Measurements from ENCODE around the gene CACNA1A. TPM values are rescaled to one million over a fixed set of nuclear protein-coding genes. Genes with fewer than 3 reads are reported as not detected.

The CACNA1A gene
- total RNA-seq, 1 experiment from 2014 or later, result 0.56 TPM

- Histone ChIP-seq H3K27me3 (no peaks in the 10 kb centered on the region), H3K9me3 (no peaks in the 10 kb centered on the region), H3K36me3 (no peaks in the 10 kb centered on the region), H3K4me3 (no peak overlapping the region)
- no peak for DNase-seq
These were observed 217.0 kb downstream of the CACNA1A start for GRCh38 chr19:13289295-13289694.

- no peak for DNase-seq
- Histone ChIP-seq H3K36me3 (no peaks in the 10 kb centered on the region), H3K27me3 (no peaks in the 10 kb centered on the region), H3K9me3 (no peaks in the 10 kb centered on the region), H3K4me3 (no peak overlapping the region)
These were observed 219.9 kb downstream of the CACNA1A start for GRCh38 chr19:13286195-13286985.

- H3K4me3 ChIP-seq, result no peak overlapping the region
- no peaks in the 10 kb centered on the region for H3K36me3 ChIP-seq
- no peak for DNase-seq
- no peaks in the 10 kb centered on the region for H3K9me3 ChIP-seq
- no peaks in the 10 kb centered on the region for H3K27me3 ChIP-seq
These were observed 221.1 kb downstream of the CACNA1A start for GRCh38 chr19:13284929-13285928.

GRCh38 chr19:13283871-13284270 is 222.4 kb downstream of the CACNA1A start:
- no peaks in the 10 kb centered on the region for H3K9me3 ChIP-seq
- DNase-seq, result no peak
- H3K4me3 ChIP-seq, result no peak overlapping the region
- no peaks in the 10 kb centered on the region for H3K27me3 ChIP-seq
- H3K36me3 ChIP-seq, result no peaks in the 10 kb centered on the region

DNA sequence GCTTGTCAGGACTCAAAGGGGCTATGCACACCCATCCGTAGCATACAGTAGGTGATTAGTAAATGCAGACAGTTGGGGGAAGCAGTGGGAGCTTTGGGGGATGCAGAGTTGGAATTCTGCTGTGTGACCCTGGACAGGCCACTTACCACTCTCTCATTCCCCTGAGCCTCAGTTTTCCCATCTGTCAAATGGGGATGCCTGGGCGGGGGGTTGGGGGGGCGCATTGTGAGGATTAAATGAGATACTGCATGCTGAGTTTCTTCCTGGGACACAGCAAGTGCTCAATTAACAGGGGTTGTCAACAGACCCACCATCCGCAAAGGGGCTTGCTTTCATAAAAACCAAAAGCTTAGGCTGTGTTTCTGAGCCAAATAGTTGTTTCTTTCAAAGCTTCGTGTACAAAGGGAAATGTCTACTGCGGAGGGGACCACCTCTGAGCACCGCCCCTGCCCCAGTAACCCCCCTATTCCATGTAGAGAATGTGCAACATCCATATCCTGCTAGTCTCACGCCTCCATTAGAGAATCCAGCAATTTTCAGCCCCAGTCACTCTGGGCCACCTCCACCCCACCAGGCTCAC is 223.7 kb downstream of the CACNA1A start:
- Histone ChIP-seq H3K27me3 (no peaks in the 10 kb centered on the region), H3K9me3 (no peaks in the 10 kb centered on the region), H3K4me3 (no peak overlapping the region), H3K36me3 (no peaks in the 10 kb centered on the region)
- no peak for DNase-seq

- no peaks in the 10 kb centered on the region for H3K9me3 ChIP-seq
- H3K36me3 ChIP-seq, result no peaks in the 10 kb centered on the region
- H3K27me3 ChIP-seq, result no peaks in the 10 kb centered on the region
- DNase-seq, result no peak
- H3K4me3 ChIP-seq, result no peak overlapping the region
These were observed 224.6 kb downstream of the CACNA1A start for GRCh38 chr19:13281567-13282291.

GRCh38 chr19:13277104-13277809 is 229.0 kb downstream of the CACNA1A start:
- no peaks in the 10 kb centered on the region for H3K27me3 ChIP-seq
- peak; percentile 69 for DNase-seq
- H3K4me3 ChIP-seq, result no peak overlapping the region
- H3K36me3 ChIP-seq, result no peaks in the 10 kb centered on the region
- no peaks in the 10 kb centered on the region for H3K9me3 ChIP-seq

- H3K9me3 ChIP-seq, result no peaks in the 10 kb centered on the region
- no peaks in the 10 kb centered on the region for H3K27me3 ChIP-seq
- H3K36me3 ChIP-seq, result no peaks in the 10 kb centered on the region
- H3K4me3 ChIP-seq, result no peak overlapping the region
- no peak for DNase-seq
These were observed 231.1 kb downstream of the CACNA1A start for GRCh38 chr19:13275016-13275722.

DNA sequence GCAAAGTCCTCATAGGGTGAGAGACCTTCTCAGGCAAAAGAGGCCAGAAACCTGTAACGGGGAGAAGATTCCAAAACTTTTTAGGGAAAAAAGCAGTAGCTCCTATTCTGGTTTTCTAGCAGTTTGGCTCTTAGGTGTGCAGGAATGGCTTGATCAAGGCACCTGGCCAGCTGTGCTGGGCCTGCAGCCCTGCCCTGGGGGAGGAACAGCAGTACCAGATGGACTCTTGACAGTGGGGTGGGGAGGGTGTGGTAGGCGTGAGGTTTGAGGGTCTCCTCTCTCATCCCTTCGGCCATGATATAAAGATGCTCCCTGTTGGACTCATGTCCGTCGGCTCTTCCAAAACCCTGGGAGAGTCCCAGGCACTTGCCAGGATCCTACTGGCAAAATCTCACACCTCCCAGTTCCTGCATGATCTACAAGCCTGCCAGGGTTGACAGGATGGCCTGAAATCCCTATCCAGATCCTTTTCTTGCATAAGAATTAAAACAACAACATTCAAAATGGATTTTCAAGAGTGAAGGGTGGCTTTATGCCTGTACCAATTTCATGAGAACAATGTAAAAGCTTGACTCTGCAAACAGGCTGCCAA is 235.7 kb downstream of the CACNA1A start:
- no peaks in the 10 kb centered on the region for H3K27me3 ChIP-seq
- no peak overlapping the region for H3K4me3 ChIP-seq
- H3K36me3 ChIP-seq, result no peaks in the 10 kb centered on the region
- DNase-seq, result peak; percentile 57
- no peaks in the 10 kb centered on the region for H3K9me3 ChIP-seq

DNA sequence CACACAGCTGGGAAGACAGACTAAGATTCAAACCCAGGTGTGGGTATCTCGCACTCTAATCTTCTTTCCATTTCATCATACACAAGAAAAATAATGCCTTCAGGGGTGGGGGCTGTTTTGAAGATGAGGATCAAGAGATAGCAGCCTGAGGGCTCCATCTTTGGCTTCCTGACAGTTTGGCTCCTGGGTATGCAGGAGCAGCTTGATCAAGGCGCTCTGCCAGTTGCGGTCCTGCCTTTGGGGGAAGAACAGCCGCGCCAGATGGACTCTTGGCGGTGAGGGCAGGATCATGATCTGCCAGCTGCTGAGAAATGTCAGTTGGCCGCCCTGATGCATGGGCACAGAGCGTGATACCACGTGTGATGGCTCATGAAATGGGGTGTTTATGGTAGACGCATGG is 236.9 kb downstream of the CACNA1A start:
- 0 out of 2 replicates have a peak, but pooled peaks cover 1% of the 10 kb centered on the region for H3K27me3 ChIP-seq
- DNase-seq, result peak; percentile 86
- H3K4me3 ChIP-seq, result no peak overlapping the region
- no peaks in the 10 kb centered on the region for H3K36me3 ChIP-seq
- H3K9me3 ChIP-seq, result no peaks in the 10 kb centered on the region

GRCh38 chr19:13267889-13268288 is 238.4 kb downstream of the CACNA1A start:
- Histone ChIP-seq H3K9me3 (no peaks in the 10 kb centered on the region), H3K36me3 (no peaks in the 10 kb centered on the region), H3K4me3 (no peak overlapping the region), H3K27me3 (peaks cover 6% of the 10 kb centered on the region; the same call in 1 of the 2 replicates)
- peak; percentile 37 for DNase-seq

GRCh38 chr19:13267131-13267530 is 239.1 kb downstream of the CACNA1A start:
- no peaks in the 10 kb centered on the region for H3K9me3 ChIP-seq
- peaks cover 6% of the 10 kb centered on the region; the same call in 1 of the 2 replicates for H3K27me3 ChIP-seq
- DNase-seq, result no peak
- no peaks in the 10 kb centered on the region for H3K36me3 ChIP-seq
- no peak overlapping the region for H3K4me3 ChIP-seq

- Histone ChIP-seq H3K36me3 (no peaks in the 10 kb centered on the region), H3K4me3 (no peak overlapping the region), H3K9me3 (no peaks in the 10 kb centered on the region), H3K27me3 (peaks cover 6% of the 10 kb centered on the region; the same call in 1 of the 2 replicates)
- no peak for DNase-seq
These were observed 243.8 kb downstream of the CACNA1A start for GRCh38 chr19:13262450-13262849.

DNA sequence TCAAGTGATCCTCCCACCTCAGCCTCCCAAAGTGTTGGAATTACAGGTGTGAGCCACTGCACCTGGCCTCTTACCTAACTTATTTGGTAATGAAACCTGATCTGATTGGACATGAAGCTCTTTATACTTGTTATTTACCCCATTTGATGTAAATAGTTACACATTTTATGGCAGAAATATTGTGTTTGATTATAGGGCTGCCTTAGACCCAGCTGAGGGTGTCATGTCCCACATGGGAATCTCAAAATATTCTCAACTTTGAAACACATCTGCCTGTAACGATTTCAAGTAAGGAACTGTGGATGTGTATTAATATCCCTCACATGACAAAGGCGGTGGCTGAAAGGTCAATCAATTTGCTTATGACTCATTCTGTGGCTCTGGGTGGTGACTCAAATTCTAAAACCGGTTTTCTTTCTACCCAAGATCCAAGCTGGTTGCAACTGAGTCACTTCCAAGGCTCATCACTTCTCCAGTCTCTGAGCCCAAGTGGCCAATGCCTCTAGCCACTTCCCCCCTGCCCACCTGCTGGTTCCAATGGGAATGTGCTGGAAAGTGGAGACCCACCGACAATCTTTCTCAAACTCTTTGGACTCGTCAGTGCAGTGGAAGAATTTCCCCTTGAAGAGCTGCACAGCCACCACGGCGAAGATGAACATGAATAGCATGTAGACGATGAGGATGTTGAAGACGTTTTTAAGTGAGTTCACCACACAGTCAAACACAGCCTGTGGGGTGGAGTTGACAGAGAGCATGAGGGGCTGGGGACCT is 245.2 kb downstream of the CACNA1A start:
- peak; percentile 81 for DNase-seq
- Histone ChIP-seq H3K4me3 (no peak overlapping the region), H3K36me3 (no peaks in the 10 kb centered on the region), H3K27me3 (peaks cover 6% of the 10 kb centered on the region; the same call in 1 of the 2 replicates), H3K9me3 (peaks cover 9% of the 10 kb centered on the region; the same call in 1 of the 2 replicates)

All from MG63 (cell line).